B cell (primary cell): ENCODE results near the gene USB1. TPM values are rescaled to one million over a fixed set of nuclear protein-coding genes. Genes with fewer than 3 reads are reported as not detected.

Experiments used
- ATAC-seq: fragments of 200-7000 bp; cut with Tn5 transposase; one replicate; pipeline ENCODE4 v1.10.0; 2021; ENCODE audit warnings: low read depth, mild to moderate bottlenecking, moderate number of reproducible peaks, moderate library complexity
- CTCF ChIA-PET: fragments of 350-600 bp; sonication (Branson Sonifier 250); formaldehyde crosslinking; loops from one replicate; lab custom pipeline; 2021; ENCODE audit warnings: antibody characterized with exemption, inconsistent platforms; lab: Charles Lee
- POLR2A ChIA-PET: fragments of 350-600 bp; sonication (Branson Sonifier 250); formaldehyde crosslinking; loops from one replicate; lab custom pipeline; 2021; ENCODE audit warnings: antibody characterized with exemption; lab: Charles Lee
- DNase-seq: peaks from one replicate; pipeline ENCODE4 v3.0.0; 2013
- H2AFZ ChIP-seq: 2 replicates; pipeline ENCODE4 v1.6.1; 2012; ENCODE audit warnings: mild to moderate bottlenecking, low read depth, low read length; ENCODE audit not compliant: insufficient read depth, poor library complexity, severe bottlenecking
- H3K27ac ChIP-seq, 2 donors: 1 replicate in 1 of 2; 2 replicates in 1 of 2; pipeline ENCODE4 v1.5.1; 2012 to 2013; ENCODE audit warnings: low read length in 2 of 2, mild to moderate bottlenecking in 2 of 2, moderate library complexity in 1 of 2
- H3K27me3 ChIP-seq, 4 experiments: fragments of 200-600 bp in 1 of 4; sonication (generic) in 1 of 4; replicated peaks in 1 of 4; 1 replicate in 2 of 4; 2 replicates in 2 of 4; pipeline versions ENCODE4 v1.6.1 to v1.7.0; 2013 to 2016; ENCODE audit warnings: low read length in 3 of 4, mild to moderate bottlenecking in 2 of 4, mixed read lengths in 1 of 4, moderate library complexity in 1 of 4; ENCODE audit not compliant: insufficient read depth in 4 of 4, control insufficient read depth in 3 of 4; ENCODE audit errors: control extremely low read depth in 1 of 4
- H3K36me3 ChIP-seq, 2 experiments: replicated peaks in 1 of 2; 1 replicate in 1 of 2; 2 replicates in 1 of 2; pipeline versions ENCODE4 v1.6.1 to v1.7.1; 2013; ENCODE audit warnings: low read length in 1 of 2; ENCODE audit not compliant: insufficient read depth in 2 of 2, control insufficient read depth in 1 of 2; ENCODE audit errors: control extremely low read depth in 1 of 2, extremely low read depth in 1 of 2
- H3K4me1 ChIP-seq, 2 donors: fragments of 200-600 bp in 1 of 2; sonication (generic) in 1 of 2; 1 replicate in 1 of 2; 2 replicates in 1 of 2; pipeline versions ENCODE4 v1.5.1 to v1.6.1; 2013 to 2017; ENCODE audit warnings: low read length in 2 of 2; ENCODE audit not compliant: control insufficient read depth in 2 of 2, insufficient read depth in 2 of 2
- H3K4me2 ChIP-seq: replicated peaks from 2 replicates; pipeline ENCODE3; 2012; ENCODE audit warnings: mild to moderate bottlenecking, low read depth, low read length; ENCODE audit not compliant: poor library complexity, severe bottlenecking
- H3K4me3 ChIP-seq, 5 experiments: fragments of 200-600 bp in 1 of 5; sonication (generic) in 1 of 5; 1 replicate in 3 of 5; 2 replicates in 2 of 5; pipeline versions ENCODE4 v1.5.1 to v1.7.0; 2011 to 2016; ENCODE audit warnings: low read length in 4 of 5, mild to moderate bottlenecking in 4 of 5, low read depth in 2 of 5, control low read depth in 1 of 5, moderate library complexity in 1 of 5; ENCODE audit not compliant: insufficient read depth in 1 of 5; ENCODE audit errors: control extremely low read depth in 1 of 5, extremely low read depth in 1 of 5
- H3K79me2 ChIP-seq: fragments of 200-600 bp; sonication (generic); one replicate; pipeline ENCODE4 v1.6.0; 2016; ENCODE audit warnings: low read length; ENCODE audit not compliant: control insufficient read depth, insufficient read depth
- H3K9ac ChIP-seq: fragments of 200-600 bp; sonication (generic); 2 replicates; pipeline ENCODE4 v1.6.1; 2017; ENCODE audit warnings: mild to moderate bottlenecking, low read length, moderate library complexity
- H3K9me3 ChIP-seq, 3 donors: one replicate each; pipeline versions ENCODE4 v1.6.1 to v1.7.1; 2013; ENCODE audit warnings: low read length in 2 of 3; ENCODE audit not compliant: control insufficient read depth in 2 of 3, insufficient read depth in 1 of 3; ENCODE audit errors: control extremely low read depth in 1 of 3
- H4K20me1 ChIP-seq: 2 replicates; pipeline ENCODE4 v1.6.0; 2012; ENCODE audit warnings: mild to moderate bottlenecking, low read length; ENCODE audit not compliant: insufficient read depth, control insufficient read depth, poor library complexity, severe bottlenecking
- H3K27ac Mint-ChIP-seq: one replicate; pipeline ENCODE4 v1.8.0; 2021; ENCODE audit warnings: mixed read lengths
- H3K27me3 Mint-ChIP-seq: one replicate; pipeline ENCODE4 v1.8.0; 2021; ENCODE audit warnings: mixed read lengths
- H3K4me1 Mint-ChIP-seq: one replicate; pipeline ENCODE4 v1.8.0; 2021; ENCODE audit warnings: mixed read lengths
- H3K4me3 Mint-ChIP-seq: one replicate; pipeline ENCODE4 v1.8.0; 2021; ENCODE audit warnings: mixed read lengths
- H3K9me3 Mint-ChIP-seq: one replicate; pipeline ENCODE4 v1.8.0; 2022; ENCODE audit warnings: mixed read lengths; ENCODE audit not compliant: insufficient read depth
- CTCF ChIP-seq: fragments of 200-600 bp; IDR thresholded peaks from one replicate; pipeline ENCODE4 v1.8.0; 2022; ENCODE audit warnings: antibody characterized with exemption, mild to moderate bottlenecking
- EZH2 ChIP-seq: IDR thresholded peaks from 2 replicates; pipeline ENCODE4 v1.6.1; 2012; ENCODE audit warnings: borderline replicate concordance, low read depth, mild to moderate bottlenecking, moderate library complexity, low read length; ENCODE audit not compliant: insufficient read depth, poor library complexity, severe bottlenecking
- WGBS: methylation state at CpG from one replicate; pipeline ENCODE4 v1.1.5; 2013; ENCODE audit warnings: missing lambda C conversion rate; ENCODE audit not compliant: insufficient coverage; 5-methylcytosine and 5-hydroxymethylcytosine counted together
- intact Hi-C: fragments of 100-400 bp; cut with micrococcal nuclease; formaldehyde crosslinking; loops from one replicate; pipeline ENCODE4 v1.10.0; 2022
- polyA plus RNA-seq: library from polyadenylated mRNA; depleted of rRNA; stranded (reverse); fragments of >200 nt; gene quantifications from 2 replicates; pipeline ENCODE4 v1.2.3, GENCODE V29; 2012
- total RNA-seq, 2 donors: library from RNA; stranded (reverse); fragments of 120-200 nt in 1 of 2; gene quantifications; 1 replicate in 1 of 2; 2 replicates in 1 of 2; pipeline versions ENCODE4 v1.2.3 to v1.2.4, GENCODE V29; 2013 to 2022

Gene USB1
- total and polyA plus RNA-seq, 2 donors (not counting 1 experiment from before 2014, with no cell fraction given), result 32.8 to 37.0 TPM

- intact Hi-C loops, result loop anchor here (1.0 to 10.0 kb wide), 8 partner anchors 129 to 813 kb away; partner anchors contain the start of genes ARL2BP, CCDC102A, CFAP20 and CSNK2A2
- CTCF ChIA-PET, result interaction anchor here (0.5 to 2.7 kb wide), 8 partner anchors 11 to 683 kb away, joined by 3 to 8 read pairs (median 3); no protein-coding TSS in a partner anchor
Measured at GRCh38 chr16:57999971-58000705, 1.1 kb upstream of the USB1 start, which contains the start of gene ZNF319. TSS of gene ZNF319 (minus strand) at chr16:58000672. CDS start at chr16:57998265, 2,407 bp downstream.

More at GRCh38 chr16:57999971-58000705, 1.1 kb upstream of the USB1 start, which contains the start of gene ZNF319:
- no peaks in the 10 kb centered on the region for H3K9me3 ChIP-seq
- Mint-ChIP-seq H3K27me3 (no peaks in the 10 kb centered on the region), H3K4me1 (peaks cover 34% of the 10 kb centered on the region), H3K9me3 (no peaks in the 10 kb centered on the region), H3K4me3 (peak within 1 kb of the TSS; percentile 97), H3K27ac (peak within 1 kb of the TSS; percentile 96)
- H3K27ac ChIP-seq, result peak within 1 kb of the TSS; percentile 86 to 87
- TF ChIP-seq EZH2 (no peak), CTCF (no peak)
- peak within 1 kb of the TSS; percentile 48 to 95 (median 88) for H3K4me3 ChIP-seq
- peaks cover 16 to 27% of the 10 kb centered on the region in 2 donors for H3K4me1 ChIP-seq
- H4K20me1 ChIP-seq, result peaks cover 30% of the 10 kb centered on the region
- peaks cover 16% of the 10 kb centered on the region for H3K79me2 ChIP-seq
- H3K36me3 ChIP-seq, result peaks cover 0 to 26% of the 10 kb centered on the region in 2 experiments
- H3K9ac ChIP-seq, result peak within 1 kb of the TSS; percentile 90
- H2AFZ ChIP-seq, result peak within 1 kb of the TSS; percentile 83
- under 1% methylated on average over 94 of the region's 95 CpGs for WGBS
- no peaks in the 10 kb centered on the region for H3K27me3 ChIP-seq
- peak; percentile 28 for ATAC-seq
- DNase-seq, result no peak
- POLR2A ChIA-PET, result interaction anchor here (0.6 to 1.2 kb wide), 2 partner anchors 24 to 129 kb away, joined by 3 to 6 read pairs; partner anchors contain the start of gene CFAP20
- peak within 1 kb of the TSS; percentile 100 for H3K4me2 ChIP-seq
